ENCODE results near the gene BUD31. TPM values are rescaled to one million over a fixed set of nuclear protein-coding genes. Genes with fewer than 3 reads are reported as not detected.

The BUD31 gene
- total and polyA plus RNA-seq, 9 of the 15 experiments (the other 6 are each of a cell fraction or from before 2014, with no cell fraction given): 105 to 342 (median 247) TPM

GRCh38 chr7:99362801-99363200 is 46.0 kb upstream of the BUD31 start (continued):
- TF ChIP-seq HDAC3 (IDR thresholded peaks at IDR 0.05; ENCODE audit: borderline replicate concordance, partially characterized antibody): no peak
- no peak for TF ChIP-seq COPS2 (conservative IDR thresholded peaks at IDR 0.05)
- TF ChIP-seq SFPQ (IDR thresholded peaks at IDR 0.05; ENCODE audit: low read depth, low read length): no peak
- TF ChIP-seq CBFA2T2 (conservative IDR thresholded peaks at IDR 0.05): no peak
- no peak for TF ChIP-seq CBX3 (IDR thresholded peaks at IDR 0.05; ENCODE audit: borderline replicate concordance in 1 of 2, low read length in 2 of 2)
- TF ChIP-seq, protein P1, sequence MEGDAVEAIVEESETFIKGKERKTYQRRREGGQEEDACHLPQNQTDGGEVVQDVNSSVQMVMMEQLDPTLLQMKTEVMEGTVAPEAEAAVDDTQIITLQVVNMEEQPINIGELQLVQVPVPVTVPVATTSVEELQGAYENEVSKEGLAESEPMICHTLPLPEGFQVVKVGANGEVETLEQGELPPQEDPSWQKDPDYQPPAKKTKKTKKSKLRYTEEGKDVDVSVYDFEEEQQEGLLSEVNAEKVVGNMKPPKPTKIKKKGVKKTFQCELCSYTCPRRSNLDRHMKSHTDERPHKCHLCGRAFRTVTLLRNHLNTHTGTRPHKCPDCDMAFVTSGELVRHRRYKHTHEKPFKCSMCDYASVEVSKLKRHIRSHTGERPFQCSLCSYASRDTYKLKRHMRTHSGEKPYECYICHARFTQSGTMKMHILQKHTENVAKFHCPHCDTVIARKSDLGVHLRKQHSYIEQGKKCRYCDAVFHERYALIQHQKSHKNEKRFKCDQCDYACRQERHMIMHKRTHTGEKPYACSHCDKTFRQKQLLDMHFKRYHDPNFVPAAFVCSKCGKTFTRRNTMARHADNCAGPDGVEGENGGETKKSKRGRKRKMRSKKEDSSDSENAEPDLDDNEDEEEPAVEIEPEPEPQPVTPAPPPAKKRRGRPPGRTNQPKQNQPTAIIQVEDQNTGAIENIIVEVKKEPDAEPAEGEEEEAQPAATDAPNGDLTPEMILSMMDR (IDR thresholded peaks at IDR 0.05 in 2 of 3, conservative IDR thresholded peaks at IDR 0.05 in 1 of 3; ENCODE audit: insufficient read depth in 2 of 3, low read depth in 1 of 3, low read length in 3 of 3): no peak
- TF ChIP-seq ZNF121 (CRISPR knock-in tag; conservative IDR thresholded peaks at IDR 0.05): no peak
- TF ChIP-seq ZNF507 (tag; conservative IDR thresholded peaks at IDR 0.05): no peak
- no peak for TF ChIP-seq THRAP3 (IDR thresholded peaks at IDR 0.05; ENCODE audit: borderline replicate concordance)
- no peak for TF ChIP-seq ZNF277 (CRISPR knock-in tag; IDR thresholded peaks at IDR 0.05; ENCODE audit: borderline replicate concordance)
- no peak for TF ChIP-seq ZNF551 (CRISPR knock-in tag; IDR thresholded peaks at IDR 0.05)
- TF ChIP-seq ZBTB8A (IDR thresholded peaks at IDR 0.05; ENCODE audit: partially characterized antibody): no peak
- TF ChIP-seq, protein P2, sequence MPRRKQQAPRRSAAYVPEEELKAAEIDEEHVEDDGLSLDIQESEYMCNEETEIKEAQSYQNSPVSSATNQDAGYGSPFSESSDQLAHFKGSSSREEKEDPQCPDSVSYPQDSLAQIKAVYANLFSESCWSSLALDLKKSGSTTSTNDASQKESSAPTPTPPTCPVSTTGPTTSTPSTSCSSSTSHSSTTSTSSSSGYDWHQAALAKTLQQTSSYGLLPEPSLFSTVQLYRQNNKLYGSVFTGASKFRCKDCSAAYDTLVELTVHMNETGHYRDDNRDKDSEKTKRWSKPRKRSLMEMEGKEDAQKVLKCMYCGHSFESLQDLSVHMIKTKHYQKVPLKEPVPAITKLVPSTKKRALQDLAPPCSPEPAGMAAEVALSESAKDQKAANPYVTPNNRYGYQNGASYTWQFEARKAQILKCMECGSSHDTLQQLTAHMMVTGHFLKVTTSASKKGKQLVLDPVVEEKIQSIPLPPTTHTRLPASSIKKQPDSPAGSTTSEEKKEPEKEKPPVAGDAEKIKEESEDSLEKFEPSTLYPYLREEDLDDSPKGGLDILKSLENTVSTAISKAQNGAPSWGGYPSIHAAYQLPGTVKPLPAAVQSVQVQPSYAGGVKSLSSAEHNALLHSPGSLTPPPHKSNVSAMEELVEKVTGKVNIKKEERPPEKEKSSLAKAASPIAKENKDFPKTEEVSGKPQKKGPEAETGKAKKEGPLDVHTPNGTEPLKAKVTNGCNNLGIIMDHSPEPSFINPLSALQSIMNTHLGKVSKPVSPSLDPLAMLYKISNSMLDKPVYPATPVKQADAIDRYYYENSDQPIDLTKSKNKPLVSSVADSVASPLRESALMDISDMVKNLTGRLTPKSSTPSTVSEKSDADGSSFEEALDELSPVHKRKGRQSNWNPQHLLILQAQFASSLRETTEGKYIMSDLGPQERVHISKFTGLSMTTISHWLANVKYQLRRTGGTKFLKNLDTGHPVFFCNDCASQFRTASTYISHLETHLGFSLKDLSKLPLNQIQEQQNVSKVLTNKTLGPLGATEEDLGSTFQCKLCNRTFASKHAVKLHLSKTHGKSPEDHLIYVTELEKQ (CRISPR knock-in tag; IDR thresholded peaks at IDR 0.05): no peak
- TF ChIP-seq, protein P3, sequence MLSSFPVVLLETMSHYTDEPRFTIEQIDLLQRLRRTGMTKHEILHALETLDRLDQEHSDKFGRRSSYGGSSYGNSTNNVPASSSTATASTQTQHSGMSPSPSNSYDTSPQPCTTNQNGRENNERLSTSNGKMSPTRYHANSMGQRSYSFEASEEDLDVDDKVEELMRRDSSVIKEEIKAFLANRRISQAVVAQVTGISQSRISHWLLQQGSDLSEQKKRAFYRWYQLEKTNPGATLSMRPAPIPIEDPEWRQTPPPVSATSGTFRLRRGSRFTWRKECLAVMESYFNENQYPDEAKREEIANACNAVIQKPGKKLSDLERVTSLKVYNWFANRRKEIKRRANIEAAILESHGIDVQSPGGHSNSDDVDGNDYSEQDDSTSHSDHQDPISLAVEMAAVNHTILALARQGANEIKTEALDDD (IDR thresholded peaks at IDR 0.05): no peak
- no peak for TF ChIP-seq TARDBP (IDR thresholded peaks at IDR 0.05)
- TF ChIP-seq, protein P4, sequence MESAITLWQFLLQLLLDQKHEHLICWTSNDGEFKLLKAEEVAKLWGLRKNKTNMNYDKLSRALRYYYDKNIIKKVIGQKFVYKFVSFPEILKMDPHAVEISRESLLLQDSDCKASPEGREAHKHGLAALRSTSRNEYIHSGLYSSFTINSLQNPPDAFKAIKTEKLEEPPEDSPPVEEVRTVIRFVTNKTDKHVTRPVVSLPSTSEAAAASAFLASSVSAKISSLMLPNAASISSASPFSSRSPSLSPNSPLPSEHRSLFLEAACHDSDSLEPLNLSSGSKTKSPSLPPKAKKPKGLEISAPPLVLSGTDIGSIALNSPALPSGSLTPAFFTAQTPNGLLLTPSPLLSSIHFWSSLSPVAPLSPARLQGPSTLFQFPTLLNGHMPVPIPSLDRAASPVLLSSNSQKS (CRISPR knock-in tag; IDR thresholded peaks at IDR 0.05): no peak
- TF ChIP-seq C11orf30 (IDR thresholded peaks at IDR 0.05; ENCODE audit: low read depth): peak; percentile 60
